BE2C (cell line): Measurements from ENCODE around the gene CTH.

Source experiments
- DNase-seq: peaks from one replicate; pipeline ENCODE4 v3.0.0-alpha.2; 2020
- H3K27me3 ChIP-seq: fragments of 250-450 bp; sonication (Bioruptor Pico); 2 replicates; pipeline ENCODE4 v1.5.1; 2020; ENCODE audit warnings: mild to moderate bottlenecking
- H3K36me3 ChIP-seq: fragments of 250-450 bp; sonication (Bioruptor Pico); 2 replicates; pipeline ENCODE4 v1.5.1; 2020; ENCODE audit warnings: mild to moderate bottlenecking
- H3K4me1 ChIP-seq: fragments of 250-450 bp; sonication (Bioruptor Pico); 2 replicates; pipeline ENCODE4 v1.5.1; 2020
- H3K4me3 ChIP-seq: 2 replicates; pipeline ENCODE4 v1.5.1; 2011; ENCODE audit warnings: low read depth, low read length
- H3K9me3 ChIP-seq: fragments of 250-450 bp; sonication (Bioruptor Pico); 2 replicates; pipeline ENCODE4 v1.5.1; 2020
- CTCF ChIP-seq: IDR thresholded peaks from 2 replicates; pipeline ENCODE4 v1.5.1; 2012; ENCODE audit warnings: mild to moderate bottlenecking, low read depth, low read length

CTH gene

GRCh38 chr1:70387507-70387906 lies 23.6 kb upstream of the CTH start:
- Histone ChIP-seq H3K27me3 (no peaks in the 10 kb centered on the region), H3K9me3 (no peaks in the 10 kb centered on the region), H3K4me1 (no peaks in the 10 kb centered on the region), H3K36me3 (no peaks in the 10 kb centered on the region), H3K4me3 (no peak overlapping the region)
- no peak for DNase-seq
- TF ChIP-seq CTCF, result no peak

DNA sequence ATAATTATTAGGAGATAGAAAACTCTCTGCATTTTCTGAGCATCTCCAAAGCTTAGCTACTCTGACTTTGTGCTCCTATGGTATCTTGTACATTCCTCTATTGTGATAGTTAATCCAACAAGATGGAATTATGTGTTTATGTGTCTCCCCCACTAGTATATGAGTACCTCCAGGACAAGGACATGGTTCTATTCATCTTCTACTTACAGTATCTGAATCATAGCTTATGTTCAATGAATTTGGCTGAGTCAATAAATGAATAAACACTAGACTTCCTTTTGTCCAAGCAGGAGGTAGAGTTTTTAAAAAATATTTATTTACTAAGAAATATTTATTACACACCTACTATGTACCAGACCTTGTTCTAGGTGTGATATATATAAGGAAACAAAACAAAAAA lies 18.4 kb upstream of the CTH start:
- no peaks in the 10 kb centered on the region for H3K4me1 ChIP-seq
- no peak for DNase-seq
- no peaks in the 10 kb centered on the region for H3K9me3 ChIP-seq
- TF ChIP-seq CTCF, result no peak
- H3K36me3 ChIP-seq, result no peaks in the 10 kb centered on the region
- no peak overlapping the region for H3K4me3 ChIP-seq
- no peaks in the 10 kb centered on the region for H3K27me3 ChIP-seq

GRCh38 chr1:70396607-70397006 lies 14.5 kb upstream of the CTH start:
- H3K36me3 ChIP-seq, result no peaks in the 10 kb centered on the region
- H3K27me3 ChIP-seq, result no peaks in the 10 kb centered on the region
- TF ChIP-seq CTCF, result no peak
- H3K4me1 ChIP-seq, result no peaks in the 10 kb centered on the region
- no peaks in the 10 kb centered on the region for H3K9me3 ChIP-seq
- no peak overlapping the region for H3K4me3 ChIP-seq
- no peak for DNase-seq

DNA sequence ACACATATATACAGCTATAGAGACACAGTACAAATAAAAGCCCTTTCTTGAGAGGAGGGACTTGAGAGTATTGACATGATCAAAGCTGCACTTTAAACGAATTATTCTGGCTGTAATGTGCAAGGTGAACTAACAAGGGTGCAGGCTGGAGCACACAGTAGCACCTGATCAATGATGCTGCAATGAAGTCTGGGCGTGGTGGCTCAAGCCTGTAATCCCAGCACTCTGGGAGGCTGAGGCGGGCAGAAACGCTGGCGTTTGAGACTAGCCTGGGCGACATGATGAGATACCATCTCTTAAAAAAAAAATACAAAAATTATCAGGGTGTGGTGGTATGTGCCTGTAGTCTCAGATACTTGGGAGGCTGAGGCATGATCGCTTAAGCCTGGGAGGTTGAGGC lies 14.1 kb upstream of the CTH start:
- H3K4me1 ChIP-seq, result no peaks in the 10 kb centered on the region
- H3K4me3 ChIP-seq, result no peak overlapping the region
- no peak for TF ChIP-seq CTCF
- no peaks in the 10 kb centered on the region for H3K36me3 ChIP-seq
- no peaks in the 10 kb centered on the region for H3K9me3 ChIP-seq
- H3K27me3 ChIP-seq, result no peaks in the 10 kb centered on the region
- DNase-seq, result no peak

DNA sequence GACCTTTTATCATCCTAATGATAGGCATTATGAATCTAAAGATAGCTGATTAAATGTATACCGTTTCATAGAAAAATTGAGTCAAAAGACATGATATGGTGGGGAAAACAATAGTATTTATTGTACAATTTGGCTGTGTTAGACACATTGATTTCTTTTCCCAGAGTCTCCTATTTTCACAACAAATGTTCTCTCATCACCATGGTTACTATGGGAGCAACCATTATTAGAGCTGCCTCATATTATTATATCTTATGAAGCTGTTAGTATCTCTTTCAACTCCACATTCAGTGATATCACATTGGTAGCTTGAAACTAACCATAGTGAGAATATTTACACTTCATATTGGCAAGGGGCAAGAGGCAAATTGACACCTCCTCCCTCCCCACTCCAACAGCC lies 10.7 kb upstream of the CTH start:
- TF ChIP-seq CTCF, result no peak
- DNase-seq, result no peak
- no peaks in the 10 kb centered on the region for H3K9me3 ChIP-seq
- no peaks in the 10 kb centered on the region for H3K36me3 ChIP-seq
- H3K27me3 ChIP-seq, result no peaks in the 10 kb centered on the region
- no peak overlapping the region for H3K4me3 ChIP-seq
- H3K4me1 ChIP-seq, result no peaks in the 10 kb centered on the region

GRCh38 chr1:70401974-70402373 lies 9.1 kb upstream of the CTH start:
- no peaks in the 10 kb centered on the region for H3K4me1 ChIP-seq
- TF ChIP-seq CTCF, result no peak
- no peak for DNase-seq
- no peaks in the 10 kb centered on the region for H3K36me3 ChIP-seq
- no peak overlapping the region for H3K4me3 ChIP-seq
- H3K9me3 ChIP-seq, result no peaks in the 10 kb centered on the region
- H3K27me3 ChIP-seq, result no peaks in the 10 kb centered on the region
